ENCODE data around the gene STH.

The STH gene

DNA sequence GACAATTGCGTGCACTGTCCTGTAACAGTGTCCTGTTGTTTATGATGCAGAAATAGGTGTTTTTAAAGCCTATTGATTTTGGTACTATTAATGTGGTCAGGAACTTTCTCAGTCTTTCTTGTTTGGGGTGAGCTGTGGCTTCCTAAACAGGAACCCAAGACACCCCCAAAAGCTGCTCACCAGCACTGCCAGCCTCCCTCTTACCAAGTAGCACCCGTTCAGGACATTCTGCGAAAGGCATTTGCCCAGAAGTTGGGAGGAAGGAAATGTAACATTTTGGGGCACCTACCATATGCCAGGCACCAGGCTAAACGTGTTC, 21.6 kb upstream of the STH start:
- H3K4me3 ChIP-seq (ENCODE audit: low read depth, low read length): no peak overlapping the region
- TF ChIP-seq, protein P1, sequence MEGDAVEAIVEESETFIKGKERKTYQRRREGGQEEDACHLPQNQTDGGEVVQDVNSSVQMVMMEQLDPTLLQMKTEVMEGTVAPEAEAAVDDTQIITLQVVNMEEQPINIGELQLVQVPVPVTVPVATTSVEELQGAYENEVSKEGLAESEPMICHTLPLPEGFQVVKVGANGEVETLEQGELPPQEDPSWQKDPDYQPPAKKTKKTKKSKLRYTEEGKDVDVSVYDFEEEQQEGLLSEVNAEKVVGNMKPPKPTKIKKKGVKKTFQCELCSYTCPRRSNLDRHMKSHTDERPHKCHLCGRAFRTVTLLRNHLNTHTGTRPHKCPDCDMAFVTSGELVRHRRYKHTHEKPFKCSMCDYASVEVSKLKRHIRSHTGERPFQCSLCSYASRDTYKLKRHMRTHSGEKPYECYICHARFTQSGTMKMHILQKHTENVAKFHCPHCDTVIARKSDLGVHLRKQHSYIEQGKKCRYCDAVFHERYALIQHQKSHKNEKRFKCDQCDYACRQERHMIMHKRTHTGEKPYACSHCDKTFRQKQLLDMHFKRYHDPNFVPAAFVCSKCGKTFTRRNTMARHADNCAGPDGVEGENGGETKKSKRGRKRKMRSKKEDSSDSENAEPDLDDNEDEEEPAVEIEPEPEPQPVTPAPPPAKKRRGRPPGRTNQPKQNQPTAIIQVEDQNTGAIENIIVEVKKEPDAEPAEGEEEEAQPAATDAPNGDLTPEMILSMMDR (IDR thresholded peaks at IDR 0.05; ENCODE audit: low read depth, low read length, missing control alignments): no peak
- DNase-seq (ENCODE audit: low read depth): no peak

DNA sequence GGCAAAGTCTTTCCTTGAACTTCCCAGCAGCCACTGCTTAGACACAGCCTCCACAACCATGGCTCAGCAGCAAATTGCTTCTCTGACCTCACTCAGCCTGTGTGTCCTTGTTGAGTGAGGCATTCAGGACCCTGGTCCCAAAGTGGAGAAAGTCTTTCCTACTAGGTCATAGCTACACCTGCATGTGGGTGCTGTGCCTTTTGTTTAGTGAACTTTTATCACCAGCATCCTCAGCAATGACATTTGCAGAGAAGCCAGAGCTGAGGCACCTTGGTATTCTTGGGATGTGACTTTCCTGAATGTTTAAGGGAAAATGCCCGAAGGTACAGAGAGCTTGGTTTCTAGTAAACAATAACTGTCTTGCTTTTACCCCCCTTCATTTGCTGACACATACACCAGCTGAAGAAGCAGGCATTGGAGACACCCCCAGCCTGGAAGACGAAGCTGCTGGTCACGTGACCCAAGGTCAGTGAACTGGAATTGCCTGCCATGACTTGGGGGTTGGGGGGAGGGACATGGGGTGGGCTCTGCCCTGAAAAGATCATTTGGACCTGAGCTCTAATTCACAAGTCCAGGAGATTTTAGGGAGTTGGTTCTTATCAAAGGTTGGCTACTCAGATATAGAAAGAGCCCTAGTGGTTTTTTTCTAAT, 20.9 kb upstream of the STH start:
- TF ChIP-seq, protein P1 (IDR thresholded peaks at IDR 0.05; ENCODE audit: low read depth, low read length, missing control alignments): no peak
- no peak overlapping the region for H3K4me3 ChIP-seq (ENCODE audit: low read depth, low read length)
- no peak for DNase-seq (ENCODE audit: low read depth)

DNA sequence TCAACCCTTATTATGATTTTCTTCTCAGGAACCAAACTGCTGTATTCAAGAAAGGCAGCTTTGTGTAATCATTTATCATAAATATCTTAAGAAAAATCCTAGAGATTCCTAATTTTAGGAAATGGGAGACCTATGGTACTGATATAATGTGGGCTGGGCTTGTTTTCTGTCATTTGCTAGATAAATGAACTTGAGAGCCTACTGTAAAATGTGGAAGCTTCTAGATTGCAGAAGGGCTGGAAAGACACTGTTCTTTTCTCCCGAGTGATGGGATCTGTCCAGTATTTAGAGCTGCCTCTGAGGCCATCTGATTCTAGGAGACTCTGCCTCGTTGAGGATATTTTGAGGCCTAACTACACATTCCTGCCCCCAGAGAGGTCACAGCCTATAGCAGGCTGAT, 19.9 kb upstream of the STH start:
- H3K4me3 ChIP-seq (ENCODE audit: low read depth, low read length): no peak overlapping the region
- no peak for DNase-seq (ENCODE audit: low read depth)
- TF ChIP-seq, protein P1 (IDR thresholded peaks at IDR 0.05; ENCODE audit: low read depth, low read length, missing control alignments): no peak

DNA sequence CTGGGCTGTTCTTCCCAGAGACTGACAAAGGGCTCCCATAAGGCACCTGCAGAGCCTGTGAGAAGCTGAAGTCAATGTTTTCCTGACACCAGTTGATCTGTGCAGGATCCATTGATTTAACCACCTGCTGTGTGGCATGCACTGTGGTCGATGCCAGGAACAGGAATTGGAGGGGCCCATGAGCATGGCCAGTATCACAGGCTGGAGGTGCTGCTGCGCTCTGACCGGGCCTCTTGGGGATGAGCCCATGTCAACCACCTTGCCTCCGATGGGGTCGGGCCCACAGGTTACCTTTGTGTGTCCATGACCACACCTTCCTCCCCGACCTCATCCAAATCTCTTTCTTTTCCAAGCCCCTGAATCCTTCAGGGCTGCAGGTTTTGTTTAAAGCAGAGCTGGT, 18.2 kb upstream of the STH start:
- TF ChIP-seq, protein P1 (IDR thresholded peaks at IDR 0.05; ENCODE audit: low read depth, low read length, missing control alignments): no peak
- H3K4me3 ChIP-seq (ENCODE audit: low read depth, low read length): no peak overlapping the region
- DNase-seq (ENCODE audit: low read depth): no peak

DNA sequence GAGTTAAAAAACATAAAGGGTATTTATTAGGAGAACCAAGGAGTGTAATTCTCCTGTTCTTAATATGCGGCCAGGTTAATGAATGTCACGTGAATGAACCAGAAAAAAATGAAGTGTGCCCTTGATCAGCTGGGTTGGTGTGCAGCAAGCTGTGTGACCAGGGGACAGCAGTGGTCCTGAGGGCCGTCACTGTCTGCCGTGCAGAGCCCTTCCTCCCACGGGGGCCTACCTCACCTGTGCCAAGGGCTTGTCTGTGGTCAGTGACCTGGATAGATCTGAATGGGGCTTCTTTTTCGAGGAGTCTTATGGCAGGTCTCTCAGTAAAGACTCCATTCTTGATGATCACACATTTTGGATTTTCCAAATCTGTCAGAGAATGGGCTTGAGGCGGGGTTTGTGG, 17.7 kb upstream of the STH start:
- no peak for DNase-seq (ENCODE audit: low read depth)
- TF ChIP-seq, protein P1 (IDR thresholded peaks at IDR 0.05; ENCODE audit: low read depth, low read length, missing control alignments): no peak
- H3K4me3 ChIP-seq (ENCODE audit: low read depth, low read length): no peak overlapping the region

DNA sequence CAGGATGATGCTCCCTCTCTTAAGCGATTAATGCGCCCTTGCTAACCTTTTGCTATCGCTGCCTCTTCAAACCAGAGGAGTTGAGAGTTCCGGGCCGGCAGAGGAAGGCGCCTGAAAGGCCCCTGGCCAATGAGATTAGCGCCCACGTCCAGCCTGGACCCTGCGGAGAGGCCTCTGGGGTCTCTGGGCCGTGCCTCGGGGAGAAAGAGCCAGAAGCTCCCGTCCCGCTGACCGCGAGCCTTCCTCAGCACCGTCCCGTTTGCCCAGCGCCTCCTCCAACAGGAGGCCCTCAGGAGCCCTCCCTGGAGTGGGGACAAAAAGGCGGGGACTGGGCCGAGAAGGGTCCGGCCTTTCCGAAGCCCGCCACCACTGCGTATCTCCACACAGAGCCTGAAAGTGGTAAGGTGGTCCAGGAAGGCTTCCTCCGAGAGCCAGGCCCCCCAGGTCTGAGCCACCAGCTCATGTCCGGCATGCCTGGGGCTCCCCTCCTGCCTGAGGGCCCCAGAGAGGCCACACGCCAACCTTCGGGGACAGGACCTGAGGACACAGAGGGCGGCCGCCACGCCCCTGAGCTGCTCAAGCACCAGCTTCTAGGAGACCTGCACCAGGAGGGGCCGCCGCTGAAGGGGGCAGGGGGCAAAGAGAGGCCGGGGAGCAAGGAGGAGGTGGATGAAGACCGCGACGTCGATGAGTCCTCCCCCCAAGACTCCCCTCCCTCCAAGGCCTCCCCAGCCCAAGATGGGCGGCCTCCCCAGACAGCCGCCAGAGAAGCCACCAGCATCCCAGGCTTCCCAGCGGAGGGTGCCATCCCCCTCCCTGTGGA, 16.0 kb upstream of the STH start:
- no peak overlapping the region for H3K4me3 ChIP-seq (ENCODE audit: low read depth, low read length)
- DNase-seq (ENCODE audit: low read depth): no peak
- TF ChIP-seq, protein P1 (IDR thresholded peaks at IDR 0.05; ENCODE audit: low read depth, low read length, missing control alignments): no peak

All from GM12864 (cell line).